Measurements from ENCODE around the gene FAM241B.

FAM241B gene

DNA sequence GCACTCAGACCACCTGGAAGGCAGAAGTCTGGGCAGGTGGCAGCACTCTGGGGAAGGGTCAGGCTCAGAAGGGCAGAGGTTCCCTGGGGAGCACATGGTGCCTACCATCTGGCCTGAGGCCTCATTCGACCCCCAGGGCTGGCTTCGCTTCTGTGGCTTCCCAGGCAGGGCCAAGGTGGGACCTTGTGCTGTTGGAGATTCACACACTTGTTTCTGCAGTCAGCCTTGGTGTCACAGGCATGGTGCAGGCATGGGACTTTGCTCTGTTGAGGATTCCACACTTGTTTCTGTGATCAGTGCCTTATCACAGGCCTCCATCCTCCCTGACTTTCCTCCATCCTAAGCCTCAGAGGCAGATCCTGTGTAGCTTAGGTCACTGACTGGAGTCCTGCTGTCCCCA lies 11.3 kb upstream of the FAM241B start:
- H3K4me1 ChIP-seq (ENCODE audit: control insufficient read depth, insufficient read depth, low read length), result no peaks in the 10 kb centered on the region
- H3K27me3 ChIP-seq (ENCODE audit: control insufficient read depth, insufficient read depth, low read length), result no peaks in the 10 kb centered on the region
- H3K4me3 ChIP-seq (ENCODE audit: low read length), result no peak overlapping the region
- no peak for DNase-seq (ENCODE audit: low read depth, low spot score)
- no CpG with 5 or more reads among the region's 2 CpGs for WGBS (ENCODE audit: insufficient coverage, insufficient read length)
- H3K9me3 ChIP-seq (ENCODE audit: control insufficient read depth, insufficient read depth, low read length), result no peaks in the 10 kb centered on the region
- H3K36me3 ChIP-seq (ENCODE audit: control insufficient read depth, insufficient read depth, low read length), result no peaks in the 10 kb centered on the region
- H3K27ac ChIP-seq (ENCODE audit: low read length), result no peak overlapping the region

DNA sequence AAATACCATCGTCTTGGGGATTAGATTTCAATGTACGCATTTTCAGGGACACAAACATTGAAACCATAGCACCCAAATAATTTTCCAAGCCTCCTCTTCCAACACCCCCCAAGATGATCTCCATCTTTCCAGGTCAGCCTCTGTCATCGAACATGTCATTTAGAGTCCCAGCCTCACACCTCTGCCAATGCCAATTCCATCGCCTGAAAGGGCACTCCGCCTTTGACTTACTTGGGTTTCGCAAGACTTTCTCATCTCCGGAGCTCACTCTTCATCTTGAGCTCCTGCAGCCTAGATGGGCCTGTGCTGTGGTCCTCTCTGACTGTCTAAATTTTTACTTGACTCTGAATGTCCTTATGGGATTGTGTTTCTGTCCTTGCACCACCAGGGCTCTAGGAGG lies 10.4 kb upstream of the FAM241B start:
- no peaks in the 10 kb centered on the region for H3K4me1 ChIP-seq (ENCODE audit: control insufficient read depth, insufficient read depth, low read length)
- no peak overlapping the region for H3K27ac ChIP-seq (ENCODE audit: low read length)
- no peak overlapping the region for H3K4me3 ChIP-seq (ENCODE audit: low read length)
- DNase-seq (ENCODE audit: low read depth, low spot score), result no peak
- H3K9me3 ChIP-seq (ENCODE audit: control insufficient read depth, insufficient read depth, low read length), result no peaks in the 10 kb centered on the region
- WGBS (ENCODE audit: insufficient coverage, insufficient read length), result no CpG with 5 or more reads among the region's 7 CpGs
- H3K27me3 ChIP-seq (ENCODE audit: control insufficient read depth, insufficient read depth, low read length), result no peaks in the 10 kb centered on the region
- H3K36me3 ChIP-seq (ENCODE audit: control insufficient read depth, insufficient read depth, low read length), result no peaks in the 10 kb centered on the region

DNA sequence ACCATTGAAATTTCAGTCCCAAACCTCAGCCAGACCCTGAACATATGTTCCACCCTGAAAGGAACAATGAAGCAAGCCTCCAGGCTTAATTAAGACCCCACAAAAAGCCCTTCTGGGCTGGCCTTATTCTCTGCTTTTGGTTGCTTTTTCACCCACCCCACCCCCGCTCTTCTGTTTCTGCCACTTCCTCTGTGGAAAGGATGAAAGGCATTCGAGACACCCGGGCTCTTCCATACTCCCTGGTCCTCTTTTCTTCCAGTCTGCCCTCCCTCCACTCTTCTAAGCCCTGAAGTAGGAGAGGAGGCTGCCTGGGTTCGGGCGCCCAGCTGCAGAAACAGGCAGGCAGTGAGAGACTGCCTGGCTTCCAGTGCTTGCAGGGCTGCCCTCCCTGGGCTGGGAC lies 9.4 kb upstream of the FAM241B start:
- Histone ChIP-seq H3K36me3 (ENCODE audit: control insufficient read depth, insufficient read depth, low read length) (no peaks in the 10 kb centered on the region), H3K9me3 (ENCODE audit: control insufficient read depth, insufficient read depth, low read length) (no peaks in the 10 kb centered on the region), H3K27me3 (ENCODE audit: control insufficient read depth, insufficient read depth, low read length) (no peaks in the 10 kb centered on the region), H3K4me1 (ENCODE audit: control insufficient read depth, insufficient read depth, low read length) (no peaks in the 10 kb centered on the region), H3K4me3 (ENCODE audit: low read length) (no peak overlapping the region), H3K27ac (ENCODE audit: low read length) (no peak overlapping the region)
- DNase-seq (ENCODE audit: low read depth, low spot score), result no peak
- WGBS (ENCODE audit: insufficient coverage, insufficient read length), result no CpG with 5 or more reads among the region's 5 CpGs

DNA sequence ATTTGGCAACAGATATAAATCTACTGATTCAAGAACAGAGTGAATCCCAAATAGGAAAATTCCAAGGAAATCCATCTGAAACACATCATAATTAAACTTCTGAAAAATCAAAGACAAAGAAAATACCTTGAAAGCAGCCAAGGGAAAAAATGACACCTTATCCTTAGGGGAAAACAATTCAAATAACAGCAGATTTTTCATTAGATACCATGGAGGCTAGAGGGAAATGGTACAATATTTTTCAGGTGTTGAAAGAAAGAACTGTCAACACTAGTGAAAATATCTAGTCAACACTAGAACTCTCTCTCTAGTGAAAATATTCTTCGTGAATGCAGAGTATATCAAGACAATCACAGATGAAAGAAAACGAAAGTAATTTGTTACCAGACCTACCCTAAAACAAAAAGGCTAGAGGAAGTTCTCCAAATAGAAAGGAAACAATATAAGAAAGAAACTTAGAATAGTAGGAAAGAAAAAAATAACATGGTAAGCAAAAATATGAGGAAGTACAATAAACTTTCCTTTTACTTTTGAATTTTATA lies 5.7 kb upstream of the FAM241B start:
- Histone ChIP-seq H3K36me3 (ENCODE audit: control insufficient read depth, insufficient read depth, low read length) (no peaks in the 10 kb centered on the region), H3K4me1 (ENCODE audit: control insufficient read depth, insufficient read depth, low read length) (no peaks in the 10 kb centered on the region), H3K27me3 (ENCODE audit: control insufficient read depth, insufficient read depth, low read length) (no peaks in the 10 kb centered on the region), H3K9me3 (ENCODE audit: control insufficient read depth, insufficient read depth, low read length) (no peaks in the 10 kb centered on the region), H3K4me3 (ENCODE audit: low read length) (no peak overlapping the region), H3K27ac (ENCODE audit: low read length) (no peak overlapping the region)
- DNase-seq (ENCODE audit: low read depth, low spot score), result no peak
- no CpG with 5 or more reads among the region's 2 CpGs for WGBS (ENCODE audit: insufficient coverage, insufficient read length)

DNA sequence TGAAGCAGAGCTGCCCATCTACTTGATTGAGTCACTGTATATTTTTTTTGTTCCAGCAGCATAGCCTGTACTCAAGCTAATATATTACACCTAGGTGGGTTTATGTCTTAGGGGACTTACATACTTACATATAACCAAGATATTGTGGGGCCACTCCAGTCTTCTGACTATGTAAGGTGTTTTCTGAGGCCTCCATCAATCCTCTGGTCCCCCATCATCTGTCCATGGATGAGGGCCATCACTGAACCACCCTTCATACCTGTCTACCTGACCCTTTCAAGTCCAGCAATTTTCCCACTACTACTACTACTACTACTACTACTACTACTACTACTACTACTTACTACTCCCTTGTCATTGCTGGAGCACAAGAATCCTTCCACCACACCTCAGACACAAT lies 3.2 kb upstream of the FAM241B start:
- Histone ChIP-seq H3K9me3 (ENCODE audit: control insufficient read depth, insufficient read depth, low read length) (no peaks in the 10 kb centered on the region), H3K27me3 (ENCODE audit: control insufficient read depth, insufficient read depth, low read length) (no peaks in the 10 kb centered on the region), H3K36me3 (ENCODE audit: control insufficient read depth, insufficient read depth, low read length) (peaks cover 2% of the 10 kb centered on the region; the same call in 1 of the 2 replicates), H3K27ac (ENCODE audit: low read length) (no peak overlapping the region), H3K4me3 (ENCODE audit: low read length) (no peak overlapping the region), H3K4me1 (ENCODE audit: control insufficient read depth, insufficient read depth, low read length) (no peaks in the 10 kb centered on the region)
- no peak for DNase-seq (ENCODE audit: low read depth, low spot score)

DNA sequence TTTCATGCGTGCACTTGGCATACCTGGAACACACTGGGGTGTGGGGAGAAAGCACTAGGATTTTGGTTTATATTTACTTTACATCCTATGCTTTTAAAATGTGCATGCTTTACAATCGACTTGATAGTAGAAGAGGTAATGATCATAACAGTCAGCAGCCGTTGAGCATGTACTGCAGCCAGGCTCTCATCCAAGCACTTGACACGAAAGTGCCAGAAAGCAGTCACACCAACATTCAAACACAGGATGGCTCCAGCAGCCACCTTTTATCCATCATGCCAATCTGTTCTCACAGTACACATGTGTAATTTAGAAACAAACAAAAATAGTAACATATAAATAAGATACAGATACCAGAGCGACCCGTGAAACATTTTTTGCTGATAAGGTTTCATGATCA lies 1.2 kb upstream of the FAM241B start:
- H3K27me3 ChIP-seq (ENCODE audit: control insufficient read depth, insufficient read depth, low read length), result no peaks in the 10 kb centered on the region
- H3K27ac ChIP-seq (ENCODE audit: low read length), result no peak overlapping the region
- no CpG with 5 or more reads among the region's 6 CpGs for whole genome bisulfite sequencing (ENCODE audit: insufficient coverage, insufficient read length)
- H3K4me3 ChIP-seq (ENCODE audit: low read length), result no peak overlapping the region
- no peaks in the 10 kb centered on the region for H3K9me3 ChIP-seq (ENCODE audit: control insufficient read depth, insufficient read depth, low read length)
- DNase-seq (ENCODE audit: low read depth, low spot score), result no peak
- H3K36me3 ChIP-seq (ENCODE audit: control insufficient read depth, insufficient read depth, low read length), result peaks cover 8% of the 10 kb centered on the region
- H3K4me1 ChIP-seq (ENCODE audit: control insufficient read depth, insufficient read depth, low read length), result no peaks in the 10 kb centered on the region

DNA sequence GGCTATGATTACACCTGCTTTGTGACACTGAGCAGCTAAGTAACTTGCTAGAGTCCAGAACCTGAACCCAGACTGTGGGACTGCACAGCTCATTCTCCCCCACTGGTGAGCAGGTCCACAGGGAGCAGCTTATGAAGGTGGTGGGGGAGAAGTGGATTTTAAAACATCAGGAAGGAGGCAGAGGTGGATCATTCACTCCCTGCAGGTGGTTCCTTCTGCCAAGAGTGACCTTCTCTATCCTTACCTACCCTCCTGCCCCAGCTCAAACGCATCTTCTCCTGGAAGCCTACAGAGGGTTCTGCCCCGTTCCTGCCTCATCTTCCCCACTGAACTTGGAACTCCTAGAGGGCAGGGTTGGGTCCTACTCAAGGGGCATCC lies 539 bp upstream of the FAM241B start:
- Histone ChIP-seq H3K27ac (ENCODE audit: low read length) (no peak overlapping the region), H3K9me3 (ENCODE audit: control insufficient read depth, insufficient read depth, low read length) (no peaks in the 10 kb centered on the region), H3K27me3 (ENCODE audit: control insufficient read depth, insufficient read depth, low read length) (no peaks in the 10 kb centered on the region), H3K36me3 (ENCODE audit: control insufficient read depth, insufficient read depth, low read length) (peaks cover 8% of the 10 kb centered on the region), H3K4me1 (ENCODE audit: control insufficient read depth, insufficient read depth, low read length) (no peaks in the 10 kb centered on the region), H3K4me3 (ENCODE audit: low read length) (peak overlapping the region; percentile 43; the same call in 1 of the 2 replicates)
- no CpG with 5 or more reads among the region's 2 CpGs for WGBS (ENCODE audit: insufficient coverage, insufficient read length)
- no peak for DNase-seq (ENCODE audit: low read depth, low spot score)

DNA sequence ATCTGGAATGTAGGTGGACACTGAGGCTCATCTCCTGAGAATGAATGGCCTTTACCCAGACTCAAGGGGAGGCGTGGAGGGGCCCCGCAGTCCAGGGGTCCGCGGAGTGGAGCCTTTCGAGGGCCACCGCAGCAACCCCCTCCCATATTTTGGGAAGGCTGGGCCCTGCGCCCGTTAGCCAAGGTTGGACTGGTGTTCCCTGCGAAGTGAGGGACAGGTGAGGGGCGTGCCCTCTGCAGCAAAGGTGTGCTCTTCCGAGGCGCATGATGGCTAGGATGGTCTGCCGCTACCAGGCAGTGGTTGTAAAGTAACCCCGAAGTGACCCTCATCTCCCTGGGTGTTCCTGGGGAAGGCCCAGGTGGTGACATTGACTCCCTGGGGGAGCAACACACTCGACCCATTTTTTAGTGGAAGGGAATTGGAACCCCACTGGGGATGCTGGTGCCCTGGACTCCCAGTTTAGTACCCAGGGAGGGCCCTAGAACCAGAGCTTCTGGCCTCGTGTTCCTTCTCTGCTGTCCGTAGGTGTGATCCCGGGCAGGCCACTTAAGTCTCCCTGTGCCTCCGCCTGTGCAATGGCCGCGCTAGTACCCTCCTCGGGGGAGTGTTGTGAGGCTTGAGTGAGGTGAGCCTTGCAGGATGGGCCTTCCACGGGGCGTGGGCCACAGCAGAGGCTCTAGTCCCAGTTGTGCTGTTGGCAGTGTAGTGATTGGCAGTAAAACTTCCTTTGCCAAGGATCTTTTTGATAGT lies 779 bp downstream of the FAM241B start:
- H3K4me1 ChIP-seq (ENCODE audit: control insufficient read depth, insufficient read depth, low read length), result no peaks in the 10 kb centered on the region
- DNase-seq (ENCODE audit: low read depth, low spot score), result no peak
- peaks cover 8% of the 10 kb centered on the region for H3K36me3 ChIP-seq (ENCODE audit: control insufficient read depth, insufficient read depth, low read length)
- H3K27me3 ChIP-seq (ENCODE audit: control insufficient read depth, insufficient read depth, low read length), result no peaks in the 10 kb centered on the region
- no peaks in the 10 kb centered on the region for H3K9me3 ChIP-seq (ENCODE audit: control insufficient read depth, insufficient read depth, low read length)
- no CpG with 5 or more reads among the region's 24 CpGs for WGBS (ENCODE audit: insufficient coverage, insufficient read length)
- H3K27ac ChIP-seq (ENCODE audit: low read length), result no peak overlapping the region
- peak overlapping the region; percentile 43; the same call in 1 of the 2 replicates for H3K4me3 ChIP-seq (ENCODE audit: low read length)

DNA sequence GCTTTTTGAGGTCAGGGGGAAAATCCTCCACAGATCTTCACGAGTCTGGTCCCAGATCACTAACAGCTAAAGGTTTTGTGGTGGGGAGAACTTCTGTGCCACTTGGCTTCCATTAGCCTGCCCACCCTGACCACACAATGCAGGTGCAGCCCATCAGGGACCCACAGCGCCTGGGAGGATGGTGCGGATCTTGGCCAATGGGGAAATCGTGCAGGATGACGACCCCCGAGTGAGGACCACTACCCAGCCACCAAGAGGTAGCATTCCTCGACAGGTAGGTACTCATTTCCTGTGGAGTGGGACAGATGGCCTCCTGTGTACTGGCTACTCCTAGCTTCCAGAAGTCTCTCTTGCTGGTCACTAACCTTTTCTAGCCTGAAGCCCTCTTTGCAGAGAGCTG lies 1.5 kb downstream of the FAM241B start:
- Histone ChIP-seq H3K27me3 (ENCODE audit: control insufficient read depth, insufficient read depth, low read length) (no peaks in the 10 kb centered on the region), H3K9me3 (ENCODE audit: control insufficient read depth, insufficient read depth, low read length) (no peaks in the 10 kb centered on the region), H3K27ac (ENCODE audit: low read length) (no peak overlapping the region), H3K36me3 (ENCODE audit: control insufficient read depth, insufficient read depth, low read length) (peaks cover 8% of the 10 kb centered on the region), H3K4me1 (ENCODE audit: control insufficient read depth, insufficient read depth, low read length) (peaks cover under 1% of the 10 kb centered on the region; the same call in 1 of the 2 replicates), H3K4me3 (ENCODE audit: low read length) (no peak overlapping the region)
- no peak for DNase-seq (ENCODE audit: low read depth, low spot score)
- WGBS (ENCODE audit: insufficient coverage, insufficient read length), result no CpG with 5 or more reads among the region's 7 CpGs

DNA sequence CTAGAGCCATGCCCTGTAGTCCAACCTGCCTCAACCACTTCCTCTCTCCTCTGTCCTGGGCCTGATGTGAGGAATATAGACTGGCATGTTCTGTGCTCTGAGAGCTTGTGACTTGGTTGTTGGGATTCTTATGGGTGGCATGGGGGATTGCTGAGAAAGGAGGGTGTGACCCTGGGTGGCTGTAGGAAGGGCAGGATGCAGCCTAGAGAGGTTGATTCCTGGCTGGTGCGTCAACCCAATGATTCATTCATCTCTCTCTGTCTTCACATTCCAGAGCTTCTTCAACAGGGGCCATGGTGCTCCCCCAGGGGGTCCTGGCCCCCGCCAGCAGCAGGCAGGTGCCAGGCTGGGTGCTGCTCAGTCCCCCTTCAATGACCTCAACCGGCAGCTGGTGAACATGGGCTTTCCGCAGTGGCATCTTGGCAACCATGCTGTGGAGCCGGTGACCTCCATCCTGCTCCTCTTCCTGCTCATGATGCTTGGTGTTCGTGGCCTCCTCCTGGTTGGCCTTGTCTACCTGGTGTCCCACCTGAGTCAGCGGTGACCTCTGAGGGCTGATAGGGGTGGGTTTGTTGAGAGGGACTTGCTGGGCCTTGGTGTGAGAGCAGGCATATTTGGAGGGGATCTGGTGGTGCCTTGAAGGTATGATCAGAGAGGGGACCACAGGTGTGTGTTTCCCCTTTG lies 2.6 kb downstream of the FAM241B start:
- peaks cover 8% of the 10 kb centered on the region for H3K36me3 ChIP-seq (ENCODE audit: control insufficient read depth, insufficient read depth, low read length)
- no CpG with 5 or more reads among the region's 7 CpGs for WGBS (ENCODE audit: insufficient coverage, insufficient read length)
- no peaks in the 10 kb centered on the region for H3K9me3 ChIP-seq (ENCODE audit: control insufficient read depth, insufficient read depth, low read length)
- no peaks in the 10 kb centered on the region for H3K27me3 ChIP-seq (ENCODE audit: control insufficient read depth, insufficient read depth, low read length)
- peaks cover 3% of the 10 kb centered on the region; the same call in 1 of the 2 replicates for H3K4me1 ChIP-seq (ENCODE audit: control insufficient read depth, insufficient read depth, low read length)
- no peak overlapping the region for H3K27ac ChIP-seq (ENCODE audit: low read length)
- no peak for DNase-seq (ENCODE audit: low read depth, low spot score)
- H3K4me3 ChIP-seq (ENCODE audit: low read length), result no peak overlapping the region

Data from iPS DF 6.9 (cell line).